WTC11 (cell line): ENCODE measurements around the gene FAM181A. TPM values are rescaled to one million over a fixed set of nuclear protein-coding genes. Genes with fewer than 3 reads are reported as not detected.

Source experiments
- ATAC-seq: fragments of 200-7000 bp; cut with Tn5 transposase; 2 replicates; pipeline ENCODE4 v1.10.0; 2021; ENCODE audit warnings: mild to moderate bottlenecking, moderate library complexity
- CTCF ChIA-PET: fragments of 300-600 bp; sonication (Branson Sonifier 250); formaldehyde crosslinking; loops from one replicate; lab custom pipeline; 2021; ENCODE audit warnings: antibody characterized with exemption; lab: Charles Lee
- POLR2A ChIA-PET: fragments of 350-600 bp; sonication (Branson Sonifier 250); formaldehyde crosslinking; loops from one replicate; lab custom pipeline; 2021; ENCODE audit warnings: antibody characterized with exemption; lab: Charles Lee
- DNase-seq: peaks from one replicate; pipeline ENCODE4 v3.0.0; 2021; ENCODE audit warnings: low spot score
- H3K27ac Mint-ChIP-seq: 2 replicates; pipeline ENCODE4 v1.8.0; 2021; ENCODE audit warnings: mixed read lengths
- H3K27me3 Mint-ChIP-seq: 2 replicates; pipeline ENCODE4 v1.8.0; 2021; ENCODE audit warnings: low read depth, mild to moderate bottlenecking, moderate library complexity, mixed read lengths
- H3K36me3 Mint-ChIP-seq: 2 replicates; pipeline ENCODE4 v1.8.0; 2021; ENCODE audit warnings: mixed read lengths
- H3K4me1 Mint-ChIP-seq: 2 replicates; pipeline ENCODE4 v1.8.0; 2022; ENCODE audit warnings: mixed read lengths
- H3K4me3 Mint-ChIP-seq: 2 replicates; pipeline ENCODE4 v1.8.0; 2021; ENCODE audit warnings: mild to moderate bottlenecking, moderate library complexity, mixed read lengths
- H3K9me3 Mint-ChIP-seq: 2 replicates; pipeline ENCODE4 v1.8.0; 2021; ENCODE audit warnings: mixed read lengths
- CBFB ChIP-seq: sonication (generic); formaldehyde crosslinking; IDR thresholded peaks from 2 replicates; pipeline ENCODE4 v1.8.1; 2022; ENCODE audit warnings: mild to moderate bottlenecking, low read depth, missing genetic modification reagents
- ETV6 ChIP-seq: sonication (generic); formaldehyde crosslinking; IDR thresholded peaks from 2 replicates; pipeline ENCODE4 v1.8.1; 2022; ENCODE audit warnings: mild to moderate bottlenecking, missing genetic modification reagents
- FOXK1 ChIP-seq: sonication (generic); formaldehyde crosslinking; IDR thresholded peaks from 2 replicates; pipeline ENCODE4 v1.8.0; 2022; ENCODE audit warnings: mild to moderate bottlenecking, moderate library complexity, missing genetic modification reagents
- GRHL2 ChIP-seq: fragments of 250-450 bp; sonication (Bioruptor Pico); IDR thresholded peaks from 2 replicates; pipeline ENCODE4 v1.8.0; 2022; ENCODE audit warnings: mild to moderate bottlenecking, moderate library complexity; ENCODE audit not compliant: insufficient replicate concordance, severe bottlenecking
- HMGA2 ChIP-seq: fragments of 250-450 bp; sonication (Bioruptor Pico); IDR thresholded peaks from 2 replicates; pipeline ENCODE4 v1.4.0; 2021; ENCODE audit warnings: mild to moderate bottlenecking, moderate library complexity
- HMGXB4 ChIP-seq: sonication (generic); formaldehyde crosslinking; IDR thresholded peaks from 2 replicates; pipeline ENCODE4 v1.8.1; 2023; ENCODE audit warnings: mild to moderate bottlenecking, moderate library complexity, missing genetic modification reagents
- PRRX2 ChIP-seq: fragments of 250-450 bp; sonication (Bioruptor Pico); IDR thresholded peaks from 2 replicates; pipeline ENCODE4 v1.8.0; 2021; ENCODE audit warnings: mild to moderate bottlenecking
- SMAD3 ChIP-seq: sonication (generic); formaldehyde crosslinking; IDR thresholded peaks from 2 replicates; pipeline ENCODE4 v1.8.0; 2022; ENCODE audit warnings: missing genetic modification reagents, mild to moderate bottlenecking, borderline replicate concordance
- SMAD4 ChIP-seq: sonication (generic); formaldehyde crosslinking; IDR thresholded peaks from 2 replicates; pipeline ENCODE4 v1.8.0; 2022; ENCODE audit warnings: mild to moderate bottlenecking, missing genetic modification reagents
- SP1 ChIP-seq: sonication (generic); formaldehyde crosslinking; conservative IDR thresholded peaks from 2 replicates; pipeline ENCODE4 v1.8.1; 2022; ENCODE audit warnings: missing genetic modification reagents
- TP53 ChIP-seq: sonication (generic); formaldehyde crosslinking; IDR thresholded peaks from 2 replicates; pipeline ENCODE4 v1.8.1; 2023; ENCODE audit warnings: mild to moderate bottlenecking, missing genetic modification reagents
- ZNF219 ChIP-seq: sonication (generic); formaldehyde crosslinking; IDR thresholded peaks from 2 replicates; pipeline ENCODE4 v1.8.0; 2023; ENCODE audit warnings: missing genetic modification reagents, mild to moderate bottlenecking, borderline replicate concordance
- ZNF263 ChIP-seq: sonication (generic); formaldehyde crosslinking; IDR thresholded peaks from 2 replicates; pipeline ENCODE4 v1.8.1; 2022; ENCODE audit warnings: low read depth, mild to moderate bottlenecking, moderate library complexity, missing genetic modification reagents
- ZNF317 ChIP-seq: sonication (generic); formaldehyde crosslinking; IDR thresholded peaks from 2 replicates; pipeline ENCODE4 v1.8.1; 2023; ENCODE audit warnings: low read depth, mild to moderate bottlenecking, moderate library complexity, missing genetic modification reagents, borderline replicate concordance
- total RNA-seq: library from RNA; stranded (reverse); gene quantifications from 3 replicates; pipeline ENCODE4 v1.2.3, GENCODE V29; 2021
- TF ChIP-seq, protein P1 (sequence below): sonication (generic); formaldehyde crosslinking; IDR thresholded peaks from 2 replicates; pipeline ENCODE4 v1.8.1; 2022; ENCODE audit warnings: missing genetic modification reagents, borderline replicate concordance
- TF ChIP-seq, protein P2 (sequence below): fragments of 250-450 bp; sonication (Bioruptor Pico); IDR thresholded peaks from 2 replicates; pipeline ENCODE4 v1.9.0; 2021; ENCODE audit warnings: mild to moderate bottlenecking
- TF ChIP-seq, protein P3 (sequence below): fragments of 250-450 bp; sonication (Bioruptor Pico); IDR thresholded peaks from 2 replicates; pipeline ENCODE4 v1.9.0; 2021; ENCODE audit warnings: mild to moderate bottlenecking, borderline replicate concordance

Gene FAM181A
- total RNA-seq, 1 experiment from 2014 or later = not detected

- Mint-ChIP-seq H3K36me3 (no peaks in the 10 kb centered on the region), H3K27me3 (no peaks in the 10 kb centered on the region), H3K27ac (no peak overlapping the region), H3K4me3 (no peak overlapping the region), H3K4me1 (peaks cover 8% of the 10 kb centered on the region), H3K9me3 (no peaks in the 10 kb centered on the region)
- ATAC-seq (no peak), DNase-seq (no peak)
- ChIA-PET POLR2A (no interaction called here), CTCF (interaction anchor here (0.7 to 1.6 kb wide), 3 partner anchors 43 to 56 kb away, joined by 3 read pairs; no protein-coding TSS in a partner anchor)
- TF ChIP-seq, protein P1, sequence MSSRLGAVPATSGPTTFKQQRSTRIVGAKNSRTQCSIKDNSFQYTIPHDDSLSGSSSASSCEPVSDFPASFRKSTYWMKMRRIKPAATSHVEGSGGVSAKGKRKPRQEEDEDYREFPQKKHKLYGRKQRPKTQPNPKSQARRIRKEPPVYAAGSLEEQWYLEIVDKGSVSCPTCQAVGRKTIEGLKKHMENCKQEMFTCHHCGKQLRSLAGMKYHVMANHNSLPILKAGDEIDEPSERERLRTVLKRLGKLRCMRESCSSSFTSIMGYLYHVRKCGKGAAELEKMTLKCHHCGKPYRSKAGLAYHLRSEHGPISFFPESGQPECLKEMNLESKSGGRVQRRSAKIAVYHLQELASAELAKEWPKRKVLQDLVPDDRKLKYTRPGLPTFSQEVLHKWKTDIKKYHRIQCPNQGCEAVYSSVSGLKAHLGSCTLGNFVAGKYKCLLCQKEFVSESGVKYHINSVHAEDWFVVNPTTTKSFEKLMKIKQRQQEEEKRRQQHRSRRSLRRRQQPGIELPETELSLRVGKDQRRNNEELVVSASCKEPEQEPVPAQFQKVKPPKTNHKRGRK = no peak
- TF ChIP-seq TP53 (CRISPR knock-in tag) (no peak), PRRX2 (no peak), ZNF219 (CRISPR knock-in tag) (no peak), GRHL2 (CRISPR knock-in tag) (no peak), SMAD3 (CRISPR knock-in tag) (no peak), ZNF317 (CRISPR knock-in tag) (no peak), SMAD4 (no peak), ZNF263 (CRISPR knock-in tag) (no peak), CBFB (no peak), FOXK1 (CRISPR knock-in tag) (no peak), ETV6 (no peak), HMGXB4 (CRISPR knock-in tag) (no peak), SP1 (no peak), HMGA2 (CRISPR knock-in tag) (no peak)
- TF ChIP-seq, protein P2, sequence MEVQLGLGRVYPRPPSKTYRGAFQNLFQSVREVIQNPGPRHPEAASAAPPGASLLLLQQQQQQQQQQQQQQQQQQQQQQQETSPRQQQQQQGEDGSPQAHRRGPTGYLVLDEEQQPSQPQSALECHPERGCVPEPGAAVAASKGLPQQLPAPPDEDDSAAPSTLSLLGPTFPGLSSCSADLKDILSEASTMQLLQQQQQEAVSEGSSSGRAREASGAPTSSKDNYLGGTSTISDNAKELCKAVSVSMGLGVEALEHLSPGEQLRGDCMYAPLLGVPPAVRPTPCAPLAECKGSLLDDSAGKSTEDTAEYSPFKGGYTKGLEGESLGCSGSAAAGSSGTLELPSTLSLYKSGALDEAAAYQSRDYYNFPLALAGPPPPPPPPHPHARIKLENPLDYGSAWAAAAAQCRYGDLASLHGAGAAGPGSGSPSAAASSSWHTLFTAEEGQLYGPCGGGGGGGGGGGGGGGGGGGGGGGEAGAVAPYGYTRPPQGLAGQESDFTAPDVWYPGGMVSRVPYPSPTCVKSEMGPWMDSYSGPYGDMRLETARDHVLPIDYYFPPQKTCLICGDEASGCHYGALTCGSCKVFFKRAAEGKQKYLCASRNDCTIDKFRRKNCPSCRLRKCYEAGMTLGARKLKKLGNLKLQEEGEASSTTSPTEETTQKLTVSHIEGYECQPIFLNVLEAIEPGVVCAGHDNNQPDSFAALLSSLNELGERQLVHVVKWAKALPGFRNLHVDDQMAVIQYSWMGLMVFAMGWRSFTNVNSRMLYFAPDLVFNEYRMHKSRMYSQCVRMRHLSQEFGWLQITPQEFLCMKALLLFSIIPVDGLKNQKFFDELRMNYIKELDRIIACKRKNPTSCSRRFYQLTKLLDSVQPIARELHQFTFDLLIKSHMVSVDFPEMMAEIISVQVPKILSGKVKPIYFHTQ (CRISPR knock-in tag) = no peak
- TF ChIP-seq, protein P3, sequence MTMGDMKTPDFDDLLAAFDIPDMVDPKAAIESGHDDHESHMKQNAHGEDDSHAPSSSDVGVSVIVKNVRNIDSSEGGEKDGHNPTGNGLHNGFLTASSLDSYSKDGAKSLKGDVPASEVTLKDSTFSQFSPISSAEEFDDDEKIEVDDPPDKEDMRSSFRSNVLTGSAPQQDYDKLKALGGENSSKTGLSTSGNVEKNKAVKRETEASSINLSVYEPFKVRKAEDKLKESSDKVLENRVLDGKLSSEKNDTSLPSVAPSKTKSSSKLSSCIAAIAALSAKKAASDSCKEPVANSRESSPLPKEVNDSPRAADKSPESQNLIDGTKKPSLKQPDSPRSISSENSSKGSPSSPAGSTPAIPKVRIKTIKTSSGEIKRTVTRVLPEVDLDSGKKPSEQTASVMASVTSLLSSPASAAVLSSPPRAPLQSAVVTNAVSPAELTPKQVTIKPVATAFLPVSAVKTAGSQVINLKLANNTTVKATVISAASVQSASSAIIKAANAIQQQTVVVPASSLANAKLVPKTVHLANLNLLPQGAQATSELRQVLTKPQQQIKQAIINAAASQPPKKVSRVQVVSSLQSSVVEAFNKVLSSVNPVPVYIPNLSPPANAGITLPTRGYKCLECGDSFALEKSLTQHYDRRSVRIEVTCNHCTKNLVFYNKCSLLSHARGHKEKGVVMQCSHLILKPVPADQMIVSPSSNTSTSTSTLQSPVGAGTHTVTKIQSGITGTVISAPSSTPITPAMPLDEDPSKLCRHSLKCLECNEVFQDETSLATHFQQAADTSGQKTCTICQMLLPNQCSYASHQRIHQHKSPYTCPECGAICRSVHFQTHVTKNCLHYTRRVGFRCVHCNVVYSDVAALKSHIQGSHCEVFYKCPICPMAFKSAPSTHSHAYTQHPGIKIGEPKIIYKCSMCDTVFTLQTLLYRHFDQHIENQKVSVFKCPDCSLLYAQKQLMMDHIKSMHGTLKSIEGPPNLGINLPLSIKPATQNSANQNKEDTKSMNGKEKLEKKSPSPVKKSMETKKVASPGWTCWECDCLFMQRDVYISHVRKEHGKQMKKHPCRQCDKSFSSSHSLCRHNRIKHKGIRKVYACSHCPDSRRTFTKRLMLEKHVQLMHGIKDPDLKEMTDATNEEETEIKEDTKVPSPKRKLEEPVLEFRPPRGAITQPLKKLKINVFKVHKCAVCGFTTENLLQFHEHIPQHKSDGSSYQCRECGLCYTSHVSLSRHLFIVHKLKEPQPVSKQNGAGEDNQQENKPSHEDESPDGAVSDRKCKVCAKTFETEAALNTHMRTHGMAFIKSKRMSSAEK (CRISPR knock-in tag) = no peak
Measured at GRCh38 chr14:93946104-93946503, 19.0 kb downstream of the FAM181A start.
